ENCODE data around the gene USP49.

The USP49 gene

DNA sequence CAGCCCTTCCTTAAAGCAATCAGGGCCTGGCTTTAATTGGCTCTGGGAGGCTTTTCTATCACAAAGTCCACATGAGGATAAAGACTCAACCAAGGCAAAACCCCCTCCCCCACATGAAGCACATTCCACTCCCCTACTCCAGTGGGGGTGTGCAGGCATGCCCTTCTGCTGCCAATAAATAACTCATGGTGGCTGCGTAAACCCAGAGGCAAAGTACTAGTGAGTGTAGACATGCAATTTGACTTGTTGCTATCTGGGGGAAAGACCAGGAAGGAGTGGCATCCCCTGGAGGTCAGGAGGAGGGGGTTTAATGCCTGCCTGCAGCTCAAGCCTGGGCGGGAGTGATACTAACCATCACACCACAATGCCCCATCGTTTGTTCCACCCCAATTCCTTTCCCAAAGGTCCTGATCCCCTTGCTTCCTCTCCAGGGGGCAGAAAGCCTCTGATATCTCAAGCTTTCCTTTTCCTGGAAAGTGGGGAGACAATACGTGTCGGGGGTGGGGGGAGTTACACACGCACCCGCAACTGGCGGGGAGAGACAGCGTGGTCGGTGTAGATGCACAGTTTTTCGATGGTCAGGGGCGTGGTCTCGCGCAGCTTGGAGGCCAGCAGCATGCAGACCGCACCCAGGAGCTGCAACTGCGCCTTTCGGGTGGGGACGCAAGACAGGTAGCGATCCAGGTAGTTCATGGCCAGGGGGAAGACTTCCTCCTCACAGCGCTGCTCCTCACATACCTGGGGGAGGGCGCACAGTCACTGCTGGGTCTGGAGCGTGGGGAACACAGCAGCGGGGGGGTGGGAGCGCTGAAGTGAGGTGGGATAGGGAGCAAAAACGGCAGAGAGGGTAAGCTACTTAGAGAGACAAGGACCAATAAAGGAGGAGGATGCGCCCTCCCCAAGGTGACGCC is 44.9 kb upstream of the USP49 start:
- Histone ChIP-seq H3K4me3 (ENCODE audit: insufficient read depth in 1 of 2, low read depth in 1 of 2, low read length in 2 of 2) (peak overlapping the region; percentile 94 to 98), H2AK5ac (ENCODE audit: low read length, severe bottlenecking) (peak overlapping the region; percentile 10), H2AFZ (ENCODE audit: low read depth, low read length) (no peak overlapping the region), H3K23ac (ENCODE audit: low read length in 2 of 2) (peak overlapping the region in 1 of 2 experiments; percentile 19), H3K9me3 (ENCODE audit: control insufficient read depth, low read length) (no peaks in the 10 kb centered on the region), H2BK5ac (ENCODE audit: low read depth, low read length, poor library complexity, severe bottlenecking) (peak overlapping the region; percentile 25), H3K18ac (ENCODE audit: low read depth in 1 of 2, low read length in 2 of 2) (peak overlapping the region; percentile 54 to 96), H2BK15ac (ENCODE audit: low read depth, poor library complexity, severe bottlenecking) (peak overlapping the region; percentile 29), H3K4me1 (ENCODE audit: control insufficient read depth, insufficient read depth, low read depth, low read length) (peaks cover 38% of the 10 kb centered on the region), H3K36me3 (ENCODE audit: control insufficient read depth in 1 of 2, insufficient read depth in 2 of 2, low read depth in 1 of 2, low read length in 2 of 2) (peaks cover 24 to 29% of the 10 kb centered on the region in 2 experiments), H4K8ac (ENCODE audit: low read length) (peak overlapping the region; percentile 20), H3K27me3 (ENCODE audit: control insufficient read depth in 1 of 2, insufficient read depth in 1 of 2, low read length in 2 of 2) (no peaks in the 10 kb centered on the region), H2BK120ac (ENCODE audit: low read depth, low read length) (no peak overlapping the region), H3K4ac (ENCODE audit: low read depth in 1 of 2, low read length in 2 of 2) (peak overlapping the region; percentile 1 to 94), H2BK12ac (ENCODE audit: low read length in 2 of 2) (peak overlapping the region in 1 of 2 experiments; percentile 69), H3K79me1 (replicated peaks; ENCODE audit: low read length, poor library complexity, severe bottlenecking) (peaks cover 11% of the 10 kb centered on the region), H4K91ac (ENCODE audit: low read length) (peak overlapping the region; percentile 73), H3K4me2 (ENCODE audit: low read length, poor library complexity, severe bottlenecking) (peak overlapping the region; percentile 60), H3K9ac (ENCODE audit: low read length) (peak overlapping the region; percentile 92), H3K14ac (ENCODE audit: low read length in 2 of 2) (peak overlapping the region in 1 of 2 experiments; percentile 91), H3K27ac (ENCODE audit: low read length, poor library complexity, severe bottlenecking) (peak overlapping the region; percentile 70)
- DNase-seq, result peak; percentile 64
- 4% methylated on average over 18 of the region's 27 CpGs for WGBS

DNA sequence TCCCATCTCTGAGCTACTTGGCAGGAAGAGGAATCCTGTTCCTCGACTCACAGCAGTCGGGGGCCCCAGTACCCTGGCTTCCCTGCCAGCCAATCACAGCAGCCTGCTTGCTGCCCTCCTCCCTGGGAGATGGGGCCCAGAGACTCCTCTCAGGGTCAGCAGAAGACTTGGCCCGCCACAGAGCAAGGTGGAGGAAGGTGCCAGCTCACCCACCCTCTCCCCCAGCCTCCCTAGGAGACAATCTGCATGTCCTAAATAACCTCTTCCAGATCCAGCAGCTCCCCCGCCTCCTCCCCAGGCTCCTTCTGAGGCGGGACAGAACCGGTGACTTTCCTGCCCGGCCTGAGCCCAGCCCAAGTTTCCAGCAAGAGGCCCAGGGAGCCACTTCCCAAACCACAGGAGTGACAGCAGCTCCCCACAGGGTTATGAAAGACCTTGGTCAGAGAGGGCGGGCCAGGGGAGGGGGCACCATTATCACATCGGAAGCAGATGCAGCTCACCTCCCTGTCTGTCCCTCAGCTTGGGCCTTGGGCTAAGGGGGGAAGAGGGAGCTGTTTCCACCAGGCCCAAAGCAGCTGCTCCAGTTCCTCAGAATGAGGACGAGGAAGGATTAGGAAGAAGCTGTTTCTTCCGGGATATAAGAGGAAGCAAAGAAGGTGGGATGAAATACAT is 44.1 kb upstream of the USP49 start:
- peak; percentile 81 for DNase-seq
- Histone ChIP-seq H4K91ac (ENCODE audit: low read length) (peak overlapping the region; percentile 71), H3K23ac (ENCODE audit: low read length in 2 of 2) (peak overlapping the region in 1 of 2 experiments; percentile 73), H3K36me3 (ENCODE audit: control insufficient read depth in 1 of 2, insufficient read depth in 2 of 2, low read depth in 1 of 2, low read length in 2 of 2) (peaks cover 32% of the 10 kb centered on the region in 2 experiments), H4K8ac (ENCODE audit: low read length) (peak overlapping the region; percentile 24), H2BK5ac (ENCODE audit: low read depth, low read length, poor library complexity, severe bottlenecking) (no peak overlapping the region), H3K18ac (ENCODE audit: low read depth in 1 of 2, low read length in 2 of 2) (peak overlapping the region; percentile 31 to 96), H2AK5ac (ENCODE audit: low read length, severe bottlenecking) (no peak overlapping the region), H2BK15ac (ENCODE audit: low read depth, poor library complexity, severe bottlenecking) (peak overlapping the region; percentile 56), H3K4me1 (ENCODE audit: control insufficient read depth, insufficient read depth, low read depth, low read length) (peaks cover 38% of the 10 kb centered on the region), H3K9ac (ENCODE audit: low read length) (peak overlapping the region; percentile 92), H2BK12ac (ENCODE audit: low read length in 2 of 2) (peak overlapping the region in 1 of 2 experiments; percentile 54), H3K9me3 (ENCODE audit: control insufficient read depth, low read length) (no peaks in the 10 kb centered on the region), H3K14ac (ENCODE audit: low read length in 2 of 2) (peak overlapping the region in 1 of 2 experiments; percentile 67), H3K4me3 (ENCODE audit: insufficient read depth in 1 of 2, low read depth in 1 of 2, low read length in 2 of 2) (peak overlapping the region in 1 of 2 experiments; percentile 98), H2BK120ac (ENCODE audit: low read depth, low read length) (no peak overlapping the region), H2AFZ (ENCODE audit: low read depth, low read length) (no peak overlapping the region), H3K27ac (ENCODE audit: low read length, poor library complexity, severe bottlenecking) (peak overlapping the region; percentile 70), H3K4me2 (ENCODE audit: low read length, poor library complexity, severe bottlenecking) (peak overlapping the region; percentile 60), H3K27me3 (ENCODE audit: control insufficient read depth in 1 of 2, insufficient read depth in 1 of 2, low read length in 2 of 2) (no peaks in the 10 kb centered on the region), H3K4ac (ENCODE audit: low read depth in 1 of 2, low read length in 2 of 2) (peak overlapping the region; percentile 52 to 56), H3K79me1 (replicated peaks; ENCODE audit: low read length, poor library complexity, severe bottlenecking) (peaks cover 11% of the 10 kb centered on the region)
- 10% methylated on average over 11 of the region's 11 CpGs for WGBS

DNA sequence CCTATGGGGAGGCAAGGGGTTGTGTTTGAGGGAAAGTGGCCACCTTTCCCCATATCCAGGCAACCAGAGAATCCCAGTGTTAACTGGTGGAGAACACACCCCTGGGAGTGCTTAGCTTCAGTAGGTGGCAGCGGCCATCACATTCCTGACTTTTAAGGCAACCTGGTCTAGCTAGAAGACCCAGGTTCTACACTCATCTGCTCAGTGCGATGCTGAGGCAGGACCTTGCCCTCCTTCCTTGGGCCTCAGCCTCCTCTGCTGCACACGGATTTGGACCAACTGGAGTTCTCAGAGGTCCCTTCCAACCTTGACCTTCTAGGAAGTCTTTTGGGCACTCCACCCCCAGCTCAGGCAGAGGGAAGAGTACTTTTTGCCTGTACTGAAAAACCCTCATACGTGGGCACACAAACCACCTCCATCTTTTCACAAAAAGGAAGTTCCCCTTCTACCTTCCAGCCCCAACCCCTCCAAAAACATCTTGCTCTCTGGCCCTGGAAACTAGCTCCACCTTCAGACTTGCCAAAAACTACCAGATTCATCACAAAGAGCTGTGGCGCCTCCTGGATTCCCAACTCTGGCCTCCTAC is 43.5 kb upstream of the USP49 start:
- Histone ChIP-seq H3K27me3 (ENCODE audit: control insufficient read depth in 1 of 2, insufficient read depth in 1 of 2, low read length in 2 of 2) (no peaks in the 10 kb centered on the region), H4K91ac (ENCODE audit: low read length) (peak overlapping the region; percentile 84), H3K27ac (ENCODE audit: low read length, poor library complexity, severe bottlenecking) (peak overlapping the region; percentile 70), H2BK5ac (ENCODE audit: low read depth, low read length, poor library complexity, severe bottlenecking) (no peak overlapping the region), H3K9me3 (ENCODE audit: control insufficient read depth, low read length) (no peaks in the 10 kb centered on the region), H3K4ac (ENCODE audit: low read depth in 1 of 2, low read length in 2 of 2) (peak overlapping the region; percentile 56 to 76), H3K18ac (ENCODE audit: low read depth in 1 of 2, low read length in 2 of 2) (peak overlapping the region; percentile 31 to 96), H3K4me3 (ENCODE audit: insufficient read depth in 1 of 2, low read depth in 1 of 2, low read length in 2 of 2) (peak overlapping the region in 1 of 2 experiments; percentile 98), H3K79me1 (replicated peaks; ENCODE audit: low read length, poor library complexity, severe bottlenecking) (peaks cover 11% of the 10 kb centered on the region), H3K4me1 (ENCODE audit: control insufficient read depth, insufficient read depth, low read depth, low read length) (peaks cover 38% of the 10 kb centered on the region), H3K4me2 (ENCODE audit: low read length, poor library complexity, severe bottlenecking) (peak overlapping the region; percentile 60), H4K8ac (ENCODE audit: low read length) (peak overlapping the region; percentile 27), H3K9ac (ENCODE audit: low read length) (peak overlapping the region; percentile 92), H2AK5ac (ENCODE audit: low read length, severe bottlenecking) (peak overlapping the region; percentile 59), H3K36me3 (ENCODE audit: control insufficient read depth in 1 of 2, insufficient read depth in 2 of 2, low read depth in 1 of 2, low read length in 2 of 2) (peaks cover 35 to 38% of the 10 kb centered on the region in 2 experiments), H3K14ac (ENCODE audit: low read length in 2 of 2) (no peak overlapping the region), H2AFZ (ENCODE audit: low read depth, low read length) (no peak overlapping the region), H2BK12ac (ENCODE audit: low read length in 2 of 2) (peak overlapping the region in 1 of 2 experiments; percentile 47), H3K23ac (ENCODE audit: low read length in 2 of 2) (no peak overlapping the region), H2BK15ac (ENCODE audit: low read depth, poor library complexity, severe bottlenecking) (peak overlapping the region; percentile 56), H2BK120ac (ENCODE audit: low read depth, low read length) (peak overlapping the region; percentile 59)
- WGBS, result 71% methylated on average over 5 of the region's 5 CpGs
- no peak for DNase-seq
